SU-DHL-6 (cell line): ENCODE results near the gene MED4.

ENCODE experiments used
- H2AFZ ChIP-seq: fragments of 200-600 bp; sonication (generic); 2 replicates; pipeline ENCODE4 v1.6.1; 2014; ENCODE audit warnings: low read depth, mild to moderate bottlenecking, moderate library complexity, mixed read lengths, antibody characterized with exemption, low read length; ENCODE audit not compliant: severe bottlenecking
- H3F3A ChIP-seq: fragments of 200-600 bp; shearing (Covaris generic); 2 replicates; pipeline ENCODE4 v1.6.0; 2016; ENCODE audit warnings: antibody characterized with exemption, mild to moderate bottlenecking; ENCODE audit not compliant: insufficient read depth
- H3K27ac ChIP-seq: fragments of 200-600 bp; sonication (generic); 2 replicates; pipeline ENCODE4 v1.5.1; 2016; ENCODE audit warnings: low read depth, mild to moderate bottlenecking, low read length, moderate library complexity, mixed read lengths
- H3K27me3 ChIP-seq: fragments of 200-600 bp; sonication (generic), shearing (Covaris generic); 2 replicates; pipeline ENCODE4 v1.6.0; 2014; ENCODE audit warnings: mild to moderate bottlenecking, low read length
- H3K36me3 ChIP-seq: fragments of 200-600 bp; sonication (generic); 2 replicates; pipeline ENCODE4 v1.6.1; 2014; ENCODE audit warnings: mild to moderate bottlenecking, low read length, mixed read lengths
- H3K4me2 ChIP-seq: fragments of 300-600, 200-600 bp; shearing (Covaris generic), sonication (generic); 2 replicates; pipeline ENCODE4 v1.6.0; 2014; ENCODE audit warnings: low read length, low read depth, mild to moderate bottlenecking; ENCODE audit not compliant: poor library complexity, severe bottlenecking
- H3K4me3 ChIP-seq: fragments of 200-600 bp; sonication (generic); 2 replicates; pipeline ENCODE4 v1.5.1; 2014; ENCODE audit warnings: antibody characterized with exemption, low read length, mild to moderate bottlenecking, mixed read lengths; ENCODE audit not compliant: insufficient read depth, poor library complexity, severe bottlenecking
- H3K79me2 ChIP-seq: fragments of 200-600 bp; sonication (generic); 2 replicates; pipeline ENCODE4 v1.6.1; 2014; ENCODE audit warnings: mild to moderate bottlenecking, low read length, moderate library complexity; ENCODE audit not compliant: insufficient read depth
- H3K9ac ChIP-seq: fragments of 200-600 bp; sonication (generic); 2 replicates; pipeline ENCODE4 v1.7.0; 2014; ENCODE audit warnings: mild to moderate bottlenecking, low read length
- H3K9me2 ChIP-seq: fragments of 200-600 bp; sonication (generic); replicated peaks from 2 replicates; pipeline ENCODE4 v1.6.1; 2014; ENCODE audit warnings: low read length; ENCODE audit not compliant: insufficient read depth
- H3K9me3 ChIP-seq: fragments of 200-600 bp; sonication (generic); 2 replicates; pipeline ENCODE4 v1.6.1; 2014; ENCODE audit warnings: low read length, mixed read lengths; ENCODE audit not compliant: insufficient read depth
- H4K20me1 ChIP-seq: fragments of 200-600 bp; sonication (generic); 2 replicates; pipeline ENCODE4 v1.6.1; 2014; ENCODE audit warnings: low read depth, mild to moderate bottlenecking, antibody characterized with exemption, low read length, moderate library complexity, mixed read lengths
- CTCF ChIP-seq: fragments of 200-600 bp; sonication (generic); IDR thresholded peaks from one replicate; pipeline ENCODE4 v1.5.1; 2017; ENCODE audit warnings: antibody characterized with exemption, mild to moderate bottlenecking, low read length, moderate library complexity; ENCODE audit not compliant: insufficient read depth, poor library complexity, severe bottlenecking
- EZH2phosphoT487 ChIP-seq: fragments of 200-600 bp; sonication (generic), shearing (Covaris generic); conservative IDR thresholded peaks from 2 replicates; pipeline ENCODE4 v1.6.1; 2018; ENCODE audit warnings: mild to moderate bottlenecking, antibody characterized with exemption, low read length, moderate library complexity, mixed read lengths

Gene MED4

GRCh38 chr13:48096670-48097069 lies 1.8 kb upstream of the MED4 start:
- Histone ChIP-seq H3K9me3 (no peaks in the 10 kb centered on the region), H2AFZ (peak overlapping the region; percentile 13), H3K79me2 (peaks cover 33% of the 10 kb centered on the region), H3K4me3 (no peak overlapping the region), H3K4me2 (no peak overlapping the region), H3K27ac (no peak overlapping the region), H4K20me1 (no peaks in the 10 kb centered on the region; the same call in 1 of the 2 replicates), H3F3A (no peaks in the 10 kb centered on the region), H3K9me2 (no peaks in the 10 kb centered on the region), H3K9ac (no peak overlapping the region), H3K36me3 (no peaks in the 10 kb centered on the region), H3K27me3 (no peaks in the 10 kb centered on the region)
- TF ChIP-seq CTCF, result no peak
- no peak for TF ChIP-seq EZH2phosphoT487

- peak overlapping the region; percentile 91 for H3K4me3 ChIP-seq
- peak overlapping the region; percentile 98 for H3K9ac ChIP-seq
- peak overlapping the region; percentile 30; the same call in 1 of the 2 replicates for H3K27ac ChIP-seq
- H2AFZ ChIP-seq, result peak overlapping the region; percentile 73
- H3K27me3 ChIP-seq, result no peaks in the 10 kb centered on the region
- H4K20me1 ChIP-seq, result no peaks in the 10 kb centered on the region; the same call in 1 of the 2 replicates
- peak overlapping the region; percentile 89 for H3K4me2 ChIP-seq
- no peaks in the 10 kb centered on the region for H3K9me2 ChIP-seq
- TF ChIP-seq EZH2phosphoT487, result no peak
- no peak for TF ChIP-seq CTCF
- H3K9me3 ChIP-seq, result no peaks in the 10 kb centered on the region
- H3K79me2 ChIP-seq, result peaks cover 56% of the 10 kb centered on the region
- peaks cover 3% of the 10 kb centered on the region; the same call in 1 of the 2 replicates for H3K36me3 ChIP-seq
- no peaks in the 10 kb centered on the region for H3F3A ChIP-seq
Measured at GRCh38 chr13:48094404-48094780, 512 bp downstream of the MED4 start.

- no peaks in the 10 kb centered on the region; the same call in 1 of the 2 replicates for H4K20me1 ChIP-seq
- H3K4me3 ChIP-seq, result peak overlapping the region; percentile 91
- H2AFZ ChIP-seq, result no peak overlapping the region
- H3K9me3 ChIP-seq, result no peaks in the 10 kb centered on the region
- H3K27me3 ChIP-seq, result no peaks in the 10 kb centered on the region
- H3K36me3 ChIP-seq, result peaks cover 3% of the 10 kb centered on the region; the same call in 1 of the 2 replicates
- peak overlapping the region; percentile 89 for H3K4me2 ChIP-seq
- H3K9me2 ChIP-seq, result no peaks in the 10 kb centered on the region
- TF ChIP-seq EZH2phosphoT487, result no peak
- peaks cover 64% of the 10 kb centered on the region for H3K79me2 ChIP-seq
- H3K27ac ChIP-seq, result no peak overlapping the region
- H3F3A ChIP-seq, result no peaks in the 10 kb centered on the region
- peak overlapping the region; percentile 98 for H3K9ac ChIP-seq
Measured at GRCh38 chr13:48093588-48093987, 1.3 kb downstream of the MED4 start.

GRCh38 chr13:48086272-48086671 lies 8.6 kb downstream of the MED4 start:
- Histone ChIP-seq H3K36me3 (peaks cover 26% of the 10 kb centered on the region), H4K20me1 (no peaks in the 10 kb centered on the region; the same call in 1 of the 2 replicates), H3K4me3 (no peak overlapping the region), H3K4me2 (no peak overlapping the region), H3K27ac (no peak overlapping the region), H3K79me2 (peaks cover 59% of the 10 kb centered on the region), H3K9me2 (no peaks in the 10 kb centered on the region), H3F3A (no peaks in the 10 kb centered on the region), H3K9me3 (no peaks in the 10 kb centered on the region), H3K9ac (no peak overlapping the region), H3K27me3 (no peaks in the 10 kb centered on the region), H2AFZ (no peak overlapping the region)
- TF ChIP-seq CTCF (no peak), EZH2phosphoT487 (no peak)
